GM12878 (cell line): ENCODE data around the gene MIEN1. TPM values are rescaled to one million over a fixed set of nuclear protein-coding genes. Genes with fewer than 3 reads are reported as not detected.

ENCODE experiments used
- BCL11A ChIP-seq: IDR thresholded peaks from 2 replicates; pipeline ENCODE4 v1.6.1; 2011; ENCODE audit warnings: low read depth, low read length
- BMI1 ChIP-seq: fragments of 450-650 bp; IDR thresholded peaks from 2 replicates; pipeline ENCODE4 v1.6.1; 2016; ENCODE audit warnings: mild to moderate bottlenecking, moderate library complexity, borderline replicate concordance
- CBX5 ChIP-seq: sonication (generic); IDR thresholded peaks from 2 replicates; pipeline ENCODE4 v1.6.1; 2016; ENCODE audit warnings: low read depth, moderate library complexity, mild to moderate bottlenecking, inconsistent platforms
- CREM ChIP-seq: IDR thresholded peaks from 2 replicates; pipeline ENCODE4 v1.6.1; 2014; ENCODE audit warnings: antibody characterized with exemption, low read depth
- EP300 ChIP-seq, 2 experiments: fragments of 150-350 bp in 1 of 2; IDR thresholded peaks; 2 replicates each; pipeline ENCODE4 v1.6.1; 2011 to 2012; ENCODE audit warnings: low read depth in 2 of 2, low read length in 2 of 2, borderline replicate concordance in 1 of 2, improper control_type of control experiment in 1 of 2, inconsistent platforms in 1 of 2; ENCODE audit not compliant: control insufficient read depth in 1 of 2
- ETV6 ChIP-seq, 2 experiments: fragments of 450-650 bp in 1 of 2; IDR thresholded peaks in 1 of 2; conservative IDR thresholded peaks in 1 of 2; 2 replicates each; pipeline ENCODE4 v1.6.1; 2014; ENCODE audit warnings: antibody characterized with exemption in 1 of 2, borderline replicate concordance in 1 of 2, low read depth in 1 of 2, mild to moderate bottlenecking in 1 of 2, moderate library complexity in 1 of 2
- FOXM1 ChIP-seq: IDR thresholded peaks from 2 replicates; pipeline ENCODE4 v1.6.1; 2012; ENCODE audit warnings: low read depth, mild to moderate bottlenecking, inconsistent platforms, low read length, moderate library complexity
- HCFC1 ChIP-seq: fragments of 150-350 bp; IDR thresholded peaks from 2 replicates; pipeline ENCODE4 v1.6.1; 2014; ENCODE audit warnings: low read length
- IRF4 ChIP-seq: IDR thresholded peaks from 2 replicates; pipeline ENCODE4 v1.6.1; 2011; ENCODE audit warnings: low read depth, low read length
- RUNX3 ChIP-seq: IDR thresholded peaks from 2 replicates; pipeline ENCODE4 v1.6.1; 2012; ENCODE audit warnings: low read length, inconsistent platforms
- SIX5 ChIP-seq: IDR thresholded peaks from 2 replicates; pipeline ENCODE4 v1.6.1; 2011; ENCODE audit warnings: mild to moderate bottlenecking, low read depth, low read length, moderate library complexity; ENCODE audit not compliant: severe bottlenecking
- polyA plus RNA-seq, 11 experiments: library from polyadenylated mRNA; depleted of rRNA in 4 of 11; unstranded in 6 of 11; stranded (reverse) in 5 of 11; fragments of >200 nt; fragmentation: Nextera tagmentation in 4 of 11; fragmentation: Illumina TruSeq in 1 of 11; extraction: Ambion mirVana in 4 of 11; extraction: Trizol in 1 of 11; gene quantifications; 1 replicate in 1 of 11; 2 replicates in 10 of 11; pipeline versions ENCODE4 v1.2.1 to v1.2.3, GENCODE V29; 2011 to 2016; ENCODE audit warnings: inconsistent platforms in 2 of 11, missing spikeins in 2 of 11, low read depth in 1 of 11
- total RNA-seq, 4 experiments: library from RNA; depleted of rRNA in 3 of 4; stranded (reverse); fragments of >200 nt in 3 of 4; fragmentation: Illumina TruSeq in 1 of 4; extraction: Trizol in 1 of 4; gene quantifications; 2 replicates each; pipeline versions ENCODE4 v1.2.1 to v1.2.3, GENCODE V29; 2013 to 2021
- TF ChIP-seq, protein P1 (sequence below): fragments of 450-650 bp; IDR thresholded peaks from 2 replicates; pipeline ENCODE4 v1.6.1; 2017; ENCODE audit warnings: low read depth, mild to moderate bottlenecking, moderate library complexity

MIEN1 gene
- total and polyA plus RNA-seq, 10 of the 15 experiments (the other 5 are each of a cell fraction or from before 2014, with no cell fraction given), result 24.9 to 89.1 (median 47.7) TPM

DNA sequence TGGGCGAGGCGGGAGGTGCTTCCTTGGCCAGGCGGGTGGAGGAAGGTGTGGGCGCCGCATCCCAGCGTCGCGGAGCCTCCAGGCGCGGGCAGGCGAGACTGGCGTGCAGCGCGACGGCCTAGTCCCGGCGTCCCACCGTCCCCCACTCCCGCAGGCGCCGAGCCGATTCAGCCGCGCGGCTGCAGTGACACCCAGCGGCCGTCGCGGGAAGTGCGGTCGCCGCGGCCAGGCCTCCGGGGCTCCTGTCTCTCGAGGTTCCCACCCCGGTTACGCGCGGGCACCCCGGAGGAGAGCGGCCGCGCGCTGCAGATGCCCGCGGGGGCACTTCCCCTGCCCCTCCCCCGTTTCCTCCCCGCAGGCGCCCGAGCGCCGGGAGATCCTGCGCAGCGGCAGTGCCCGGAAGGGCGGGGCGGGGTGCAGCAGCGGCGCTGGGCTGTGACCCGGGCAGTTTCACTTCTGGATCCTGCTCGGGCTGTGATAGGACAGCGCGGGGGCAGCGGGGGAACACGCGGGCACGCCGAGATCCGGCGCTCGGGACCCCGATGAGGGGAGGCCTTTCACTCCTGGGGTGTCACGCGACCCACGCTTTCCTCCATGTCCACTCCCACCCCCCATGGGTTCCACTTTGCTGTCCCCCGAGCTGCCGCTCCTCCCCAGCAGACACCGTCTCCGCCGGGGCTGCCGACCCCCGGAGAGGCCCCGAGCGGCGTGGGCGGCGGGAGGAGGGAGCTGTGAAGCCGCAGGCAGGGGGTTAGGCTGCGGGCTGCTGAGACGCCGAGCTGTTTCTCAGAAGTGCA is 24.0 kb upstream of the MIEN1 start (continued):
- TF ChIP-seq, protein P1, sequence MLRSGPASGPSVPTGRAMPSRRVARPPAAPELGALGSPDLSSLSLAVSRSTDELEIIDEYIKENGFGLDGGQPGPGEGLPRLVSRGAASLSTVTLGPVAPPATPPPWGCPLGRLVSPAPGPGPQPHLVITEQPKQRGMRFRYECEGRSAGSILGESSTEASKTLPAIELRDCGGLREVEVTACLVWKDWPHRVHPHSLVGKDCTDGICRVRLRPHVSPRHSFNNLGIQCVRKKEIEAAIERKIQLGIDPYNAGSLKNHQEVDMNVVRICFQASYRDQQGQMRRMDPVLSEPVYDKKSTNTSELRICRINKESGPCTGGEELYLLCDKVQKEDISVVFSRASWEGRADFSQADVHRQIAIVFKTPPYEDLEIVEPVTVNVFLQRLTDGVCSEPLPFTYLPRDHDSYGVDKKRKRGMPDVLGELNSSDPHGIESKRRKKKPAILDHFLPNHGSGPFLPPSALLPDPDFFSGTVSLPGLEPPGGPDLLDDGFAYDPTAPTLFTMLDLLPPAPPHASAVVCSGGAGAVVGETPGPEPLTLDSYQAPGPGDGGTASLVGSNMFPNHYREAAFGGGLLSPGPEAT, result peak; percentile 85
- TF ChIP-seq SIX5 (no peak), RUNX3 (peak; percentile 85), ETV6 (conservative IDR thresholded peaks at IDR 0.05 in 1 of 2, IDR thresholded peaks at IDR 0.05 in 1 of 2; ENCODE audit: borderline replicate concordance in 1 of 2, low read depth in 1 of 2) (peak in 1 of 2 experiments; percentile 94; a peak in 2 of 4 replicates), BCL11A (peak; percentile 48), FOXM1 (peak; percentile 15; the same call in 1 of the 2 replicates), HCFC1 (no peak; the same call in 1 of the 2 replicates), CREM (peak; percentile 44; the same call in 1 of the 2 replicates), IRF4 (peak; percentile 51), CBX5 (peak; percentile 29; the same call in 1 of the 2 replicates), BMI1 (peak; percentile 53; the same call in 1 of the 2 replicates), EP300 (IDR thresholded peaks at IDR 0.05; ENCODE audit: borderline replicate concordance in 1 of 2, control insufficient read depth in 1 of 2, low read depth in 2 of 2, low read length in 2 of 2) (peak; percentile 65 to 73; a peak in 3 of 4 replicates)
